Endothelial cell (in vitro differentiated cells): ENCODE data around the gene DMC1. TPM values are rescaled to one million over a fixed set of nuclear protein-coding genes. Genes with fewer than 3 reads are reported as not detected.
"Not testable (repeated sequence)": the region's sequence is repeated elsewhere in the genome, so short reads cannot be mapped to it uniquely, and the experiment has no call there.

Experiments
- DNase-seq: peaks from one replicate; pipeline ENCODE4 v3.0.0; 2021; ENCODE audit warnings: low spot score
- H3K27ac Mint-ChIP-seq: one replicate; pipeline ENCODE4 v1.8.0; 2021; ENCODE audit warnings: mixed read lengths, inconsistent platforms; ENCODE audit not compliant: unreplicated experiment
- H3K27me3 Mint-ChIP-seq: one replicate; pipeline ENCODE4 v1.8.0; 2021; ENCODE audit warnings: mild to moderate bottlenecking, moderate library complexity, mixed read lengths, inconsistent platforms; ENCODE audit not compliant: unreplicated experiment
- H3K36me3 Mint-ChIP-seq: one replicate; pipeline ENCODE4 v1.8.0; 2021; ENCODE audit warnings: mild to moderate bottlenecking, low read depth, mixed read lengths, inconsistent platforms; ENCODE audit not compliant: unreplicated experiment
- H3K4me1 Mint-ChIP-seq: one replicate; pipeline ENCODE4 v1.8.0; 2021; ENCODE audit warnings: mild to moderate bottlenecking, mixed read lengths, inconsistent platforms; ENCODE audit not compliant: unreplicated experiment
- H3K4me3 Mint-ChIP-seq: one replicate; pipeline ENCODE4 v1.8.0; 2021; ENCODE audit warnings: mild to moderate bottlenecking, mixed read lengths, inconsistent platforms; ENCODE audit not compliant: unreplicated experiment
- H3K9me3 Mint-ChIP-seq: one replicate; pipeline ENCODE4 v1.8.0; 2021; ENCODE audit warnings: mixed read lengths, inconsistent platforms; ENCODE audit not compliant: unreplicated experiment
- total RNA-seq: library from RNA; stranded (reverse); fragmentation: NEBNext Ultra II Directional; extraction: Animal tissue kit (Norgen Biotek cat#: 25700); gene quantifications from one replicate; pipeline ENCODE4 v1.2.1, GENCODE V29; 2021; ENCODE audit not compliant: unreplicated experiment
- TF ChIP-seq, protein P1 (sequence below): fragments of 200-600 bp; sonication (generic); IDR thresholded peaks from one replicate; pipeline ENCODE4 v1.5.0; 2021; ENCODE audit warnings: antibody characterized with exemption; ENCODE audit not compliant: unreplicated experiment

Gene DMC1
- total RNA-seq, 1 donor from 2014 or later = 3.5 TPM

GRCh38 chr22:38607680-38608079 is 37.7 kb upstream of the DMC1 start:
- TF ChIP-seq, protein P1, sequence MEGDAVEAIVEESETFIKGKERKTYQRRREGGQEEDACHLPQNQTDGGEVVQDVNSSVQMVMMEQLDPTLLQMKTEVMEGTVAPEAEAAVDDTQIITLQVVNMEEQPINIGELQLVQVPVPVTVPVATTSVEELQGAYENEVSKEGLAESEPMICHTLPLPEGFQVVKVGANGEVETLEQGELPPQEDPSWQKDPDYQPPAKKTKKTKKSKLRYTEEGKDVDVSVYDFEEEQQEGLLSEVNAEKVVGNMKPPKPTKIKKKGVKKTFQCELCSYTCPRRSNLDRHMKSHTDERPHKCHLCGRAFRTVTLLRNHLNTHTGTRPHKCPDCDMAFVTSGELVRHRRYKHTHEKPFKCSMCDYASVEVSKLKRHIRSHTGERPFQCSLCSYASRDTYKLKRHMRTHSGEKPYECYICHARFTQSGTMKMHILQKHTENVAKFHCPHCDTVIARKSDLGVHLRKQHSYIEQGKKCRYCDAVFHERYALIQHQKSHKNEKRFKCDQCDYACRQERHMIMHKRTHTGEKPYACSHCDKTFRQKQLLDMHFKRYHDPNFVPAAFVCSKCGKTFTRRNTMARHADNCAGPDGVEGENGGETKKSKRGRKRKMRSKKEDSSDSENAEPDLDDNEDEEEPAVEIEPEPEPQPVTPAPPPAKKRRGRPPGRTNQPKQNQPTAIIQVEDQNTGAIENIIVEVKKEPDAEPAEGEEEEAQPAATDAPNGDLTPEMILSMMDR = no peak
- Mint-ChIP-seq H3K27ac (no peak overlapping the region), H3K9me3 (no peaks in the 10 kb centered on the region), H3K27me3 (peaks cover 4% of the 10 kb centered on the region), H3K36me3 (no peaks in the 10 kb centered on the region), H3K4me3 (no peak overlapping the region), H3K4me1 (no peaks in the 10 kb centered on the region)
- DNase-seq = no peak

- H3K27me3 Mint-ChIP-seq = no peaks in the 10 kb centered on the region
- H3K36me3 Mint-ChIP-seq = no peaks in the 10 kb centered on the region
- DNase-seq = no peak
- TF ChIP-seq, protein P1 = no peak
- H3K4me1 Mint-ChIP-seq = no peaks in the 10 kb centered on the region
- H3K27ac Mint-ChIP-seq = no peak overlapping the region
- H3K4me3 Mint-ChIP-seq = no peak overlapping the region
- no peaks in the 10 kb centered on the region for H3K9me3 Mint-ChIP-seq
These were observed 32.2 kb upstream of the DMC1 start for GRCh38 chr22:38602166-38602565.

GRCh38 chr22:38601221-38601764 is 31.3 kb upstream of the DMC1 start:
- Mint-ChIP-seq H3K27ac (no peak overlapping the region), H3K36me3 (no peaks in the 10 kb centered on the region), H3K4me1 (no peaks in the 10 kb centered on the region), H3K27me3 (no peaks in the 10 kb centered on the region), H3K4me3 (no peak overlapping the region), H3K9me3 (no peaks in the 10 kb centered on the region)
- TF ChIP-seq, protein P1 = no peak
- no peak for DNase-seq

DNA sequence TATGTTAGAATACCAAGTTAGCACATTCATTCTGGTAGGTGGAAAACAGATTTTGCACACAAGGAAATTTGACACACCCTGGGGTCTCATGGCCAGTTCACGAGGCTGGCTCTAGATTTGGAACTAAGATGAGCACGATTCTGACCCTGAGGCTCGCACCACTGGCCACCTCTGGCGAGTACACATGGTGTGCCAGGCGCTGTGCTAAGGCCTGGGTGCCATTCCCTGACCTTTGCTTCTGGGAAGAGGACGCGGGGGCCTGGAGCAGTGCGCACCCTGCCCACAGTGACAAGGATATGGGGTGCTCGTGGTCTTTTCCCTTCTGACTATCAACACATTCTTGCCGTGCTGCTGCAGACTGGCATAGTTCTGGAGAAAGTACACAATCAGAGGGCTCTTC is 29.5 kb upstream of the DMC1 start:
- Mint-ChIP-seq H3K4me3 (peak overlapping the region; percentile 27), H3K27me3 (no peaks in the 10 kb centered on the region), H3K36me3 (no peaks in the 10 kb centered on the region), H3K27ac (no peak overlapping the region), H3K9me3 (no peaks in the 10 kb centered on the region), H3K4me1 (no peaks in the 10 kb centered on the region)
- TF ChIP-seq, protein P1 = no peak
- DNase-seq = no peak

DNA sequence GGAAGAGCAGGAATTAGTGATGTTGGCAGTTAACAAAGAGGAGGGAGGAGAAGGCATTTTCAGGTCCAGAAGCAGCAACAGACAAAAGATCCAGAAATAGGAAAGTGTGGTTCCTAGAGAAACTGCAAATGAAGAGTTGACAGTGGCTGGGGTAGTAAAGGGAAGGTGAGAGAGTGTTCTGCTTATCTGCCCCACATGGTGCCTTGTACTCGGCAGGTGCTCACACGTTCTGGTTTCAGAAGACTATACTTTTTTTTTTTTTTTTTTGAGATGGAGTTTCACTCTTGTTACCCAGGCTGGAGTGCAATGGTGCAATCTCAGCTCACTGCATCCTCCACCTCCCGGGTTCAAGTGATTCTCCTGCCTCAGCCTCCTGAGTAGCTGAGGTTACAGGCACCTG is 12.9 kb upstream of the DMC1 start:
- H3K4me1 Mint-ChIP-seq, H3K9me3 Mint-ChIP-seq, DNase-seq, H3K27me3 Mint-ChIP-seq, H3K36me3 Mint-ChIP-seq, H3K27ac Mint-ChIP-seq, H3K4me3 Mint-ChIP-seq: not testable (repeated sequence)
